Endometrial microvascular endothelial cells (primary cell): Measurements from ENCODE around the gene TAS2R5. TPM values are rescaled to one million over a fixed set of nuclear protein-coding genes. Genes with fewer than 3 reads are reported as not detected.

Experiments
- total RNA-seq: library from RNA; depleted of rRNA; stranded (reverse); fragments of >200 nt; gene quantifications from one replicate; pipeline ENCODE4 v1.2.3, GENCODE V29; 2015; ENCODE audit errors: inconsistent ontology term

The TAS2R5 gene
- total RNA-seq, 1 donor from 2014 or later, result 0.28 TPM

Other genes with a start within 250 kb of the TAS2R5 start
- gene AGK, start 238.8 kb upstream of the TAS2R5 start, total RNA-seq, result 44.9 TPM
- gene DENND11, start 88.1 kb upstream of the TAS2R5 start, total RNA-seq, result 13.8 TPM
- not detected for gene WEE2, start 81.9 kb upstream of the TAS2R5 start, total RNA-seq
- 305 TPM for gene SSBP1, start 51.9 kb upstream of the TAS2R5 start, total RNA-seq
- gene TAS2R3, start 26.1 kb upstream of the TAS2R5 start, total RNA-seq, result not detected
- gene TAS2R4, start 13.5 kb upstream of the TAS2R5 start, total RNA-seq, result not detected
- gene PRSS37, start 51.3 kb downstream of the TAS2R5 start, total RNA-seq, result not detected
- gene OR9A4, start 126.2 kb downstream of the TAS2R5 start, total RNA-seq, result not detected
- gene CLEC5A, start 156.8 kb downstream of the TAS2R5 start, total RNA-seq, result not detected
- gene TAS2R38, start 183.6 kb downstream of the TAS2R5 start, total RNA-seq, result not detected
- gene MGAM, start 205.7 kb downstream of the TAS2R5 start, total RNA-seq, result not detected